ENCODE measurements around the gene HIVEP2.

The HIVEP2 gene

GRCh38 chr6:142819603-142820337, 125.2 kb downstream of the HIVEP2 start:
- DNase-seq (ENCODE audit: insufficient read length, low spot score), result no peak
- peak; percentile 85 for TF ChIP-seq SPI1 (IDR thresholded peaks at IDR 0.05; ENCODE audit: low read depth, low read length)
- no peak for TF ChIP-seq TAF1 (IDR thresholded peaks at IDR 0.05; ENCODE audit: low read depth, low read length)
- TF ChIP-seq POLR2AphosphoS5 (IDR thresholded peaks at IDR 0.05; ENCODE audit: low read depth, low read length), result no peak

GRCh38 chr6:142816486-142816885, 128.5 kb downstream of the HIVEP2 start:
- FAIRE-seq (no peak), DNase-seq (ENCODE audit: insufficient read length, low spot score) (no peak)
- no peak for TF ChIP-seq POLR2A (IDR thresholded peaks at IDR 0.05; ENCODE audit: low read depth, low read length)
- TF ChIP-seq POU2F2 (IDR thresholded peaks at IDR 0.05; ENCODE audit: low read depth, low read length), result no peak
- TF ChIP-seq PAX5 (IDR thresholded peaks at IDR 0.05; ENCODE audit: insufficient read depth, low read length, severe bottlenecking), result no peak
- TF ChIP-seq TAF1 (IDR thresholded peaks at IDR 0.05; ENCODE audit: low read depth, low read length), result no peak

More at GRCh38 chr6:142819603-142820337, 125.2 kb downstream of the HIVEP2 start:
- FAIRE-seq, result peak; percentile 87

- TF ChIP-seq TAF1 (IDR thresholded peaks at IDR 0.05; ENCODE audit: low read depth, low read length), result no peak
- TF ChIP-seq SPI1 (IDR thresholded peaks at IDR 0.05; ENCODE audit: low read depth, low read length), result no peak
- no peak for TF ChIP-seq POU2F2 (IDR thresholded peaks at IDR 0.05; ENCODE audit: low read depth, low read length)
- FAIRE-seq, result no peak
- no peak for DNase-seq (ENCODE audit: insufficient read length, low spot score)
These were observed 128.9 kb downstream of the HIVEP2 start for GRCh38 chr6:142816031-142816430.

GRCh38 chr6:142811923-142812322, 133.1 kb downstream of the HIVEP2 start:
- DNase-seq (ENCODE audit: insufficient read length, low spot score) (no peak), FAIRE-seq (no peak)
- TF ChIP-seq POU2F2 (IDR thresholded peaks at IDR 0.05; ENCODE audit: low read depth, low read length) (no peak), SPI1 (IDR thresholded peaks at IDR 0.05; ENCODE audit: low read depth, low read length) (no peak), PAX5 (IDR thresholded peaks at IDR 0.05; ENCODE audit: insufficient read depth, low read length, severe bottlenecking) (no peak), POLR2A (IDR thresholded peaks at IDR 0.05; ENCODE audit: low read depth, low read length) (no peak), POLR2AphosphoS5 (IDR thresholded peaks at IDR 0.05; ENCODE audit: low read depth, low read length) (no peak), TAF1 (IDR thresholded peaks at IDR 0.05; ENCODE audit: low read depth, low read length) (no peak)

GRCh38 chr6:142810952-142811514, 133.9 kb downstream of the HIVEP2 start:
- no peak for TF ChIP-seq TAF1 (IDR thresholded peaks at IDR 0.05; ENCODE audit: low read depth, low read length)
- no peak for TF ChIP-seq PAX5 (IDR thresholded peaks at IDR 0.05; ENCODE audit: insufficient read depth, low read length, severe bottlenecking)
- no peak for TF ChIP-seq POLR2AphosphoS5 (IDR thresholded peaks at IDR 0.05; ENCODE audit: low read depth, low read length)
- no peak for TF ChIP-seq POU2F2 (IDR thresholded peaks at IDR 0.05; ENCODE audit: low read depth, low read length)
- no peak for TF ChIP-seq POLR2A (IDR thresholded peaks at IDR 0.05; ENCODE audit: low read depth, low read length)
- TF ChIP-seq SPI1 (IDR thresholded peaks at IDR 0.05; ENCODE audit: low read depth, low read length), result no peak
- FAIRE-seq (peak; percentile 16), DNase-seq (ENCODE audit: insufficient read length, low spot score) (no peak)

- no peak for DNase-seq (ENCODE audit: insufficient read length, low spot score)
- no peak for FAIRE-seq
- TF ChIP-seq POLR2A (IDR thresholded peaks at IDR 0.05; ENCODE audit: low read depth, low read length), result no peak
- no peak for TF ChIP-seq POU2F2 (IDR thresholded peaks at IDR 0.05; ENCODE audit: low read depth, low read length)
- no peak for TF ChIP-seq POLR2AphosphoS5 (IDR thresholded peaks at IDR 0.05; ENCODE audit: low read depth, low read length)
- TF ChIP-seq PAX5 (IDR thresholded peaks at IDR 0.05; ENCODE audit: insufficient read depth, low read length, severe bottlenecking), result no peak
- TF ChIP-seq TAF1 (IDR thresholded peaks at IDR 0.05; ENCODE audit: low read depth, low read length), result no peak
- TF ChIP-seq SPI1 (IDR thresholded peaks at IDR 0.05; ENCODE audit: low read depth, low read length), result no peak
These were observed 135.0 kb downstream of the HIVEP2 start for GRCh38 chr6:142809947-142810346.

- no peak for FAIRE-seq
- TF ChIP-seq PAX5 (IDR thresholded peaks at IDR 0.05; ENCODE audit: insufficient read depth, low read length, severe bottlenecking) (no peak), POLR2A (IDR thresholded peaks at IDR 0.05; ENCODE audit: low read depth, low read length) (no peak), POU2F2 (IDR thresholded peaks at IDR 0.05; ENCODE audit: low read depth, low read length) (no peak), POLR2AphosphoS5 (IDR thresholded peaks at IDR 0.05; ENCODE audit: low read depth, low read length) (no peak), SPI1 (IDR thresholded peaks at IDR 0.05; ENCODE audit: low read depth, low read length) (no peak), TAF1 (IDR thresholded peaks at IDR 0.05; ENCODE audit: low read depth, low read length) (no peak)
- no peak for DNase-seq (ENCODE audit: insufficient read length, low spot score)
These were observed 136.4 kb downstream of the HIVEP2 start for GRCh38 chr6:142808405-142809061.

GRCh38 chr6:142805042-142805441, 139.9 kb downstream of the HIVEP2 start:
- no peak for TF ChIP-seq POLR2A (IDR thresholded peaks at IDR 0.05; ENCODE audit: low read depth, low read length)
- TF ChIP-seq SPI1 (IDR thresholded peaks at IDR 0.05; ENCODE audit: low read depth, low read length), result no peak
- TF ChIP-seq PAX5 (IDR thresholded peaks at IDR 0.05; ENCODE audit: insufficient read depth, low read length, severe bottlenecking), result no peak
- no peak for TF ChIP-seq POLR2AphosphoS5 (IDR thresholded peaks at IDR 0.05; ENCODE audit: low read depth, low read length)
- no peak for TF ChIP-seq TAF1 (IDR thresholded peaks at IDR 0.05; ENCODE audit: low read depth, low read length)
- no peak for TF ChIP-seq POU2F2 (IDR thresholded peaks at IDR 0.05; ENCODE audit: low read depth, low read length)
- no peak for FAIRE-seq
- DNase-seq (ENCODE audit: insufficient read length, low spot score), result no peak

- FAIRE-seq, result peak; percentile 50
These were observed 140.5 kb downstream of the HIVEP2 start for GRCh38 chr6:142804490-142804889.

More at GRCh38 chr6:142804490-142804889, 140.5 kb downstream of the HIVEP2 start:
- no peak for TF ChIP-seq POU2F2 (IDR thresholded peaks at IDR 0.05; ENCODE audit: low read depth, low read length)
- TF ChIP-seq TAF1 (IDR thresholded peaks at IDR 0.05; ENCODE audit: low read depth, low read length), result no peak
- TF ChIP-seq POLR2A (IDR thresholded peaks at IDR 0.05; ENCODE audit: low read depth, low read length), result no peak
- TF ChIP-seq PAX5 (IDR thresholded peaks at IDR 0.05; ENCODE audit: insufficient read depth, low read length, severe bottlenecking), result no peak
- TF ChIP-seq POLR2AphosphoS5 (IDR thresholded peaks at IDR 0.05; ENCODE audit: low read depth, low read length), result no peak
- no peak for TF ChIP-seq SPI1 (IDR thresholded peaks at IDR 0.05; ENCODE audit: low read depth, low read length)
- no peak for DNase-seq (ENCODE audit: insufficient read length, low spot score)

Data from GM12891 (cell line).